BE2C (cell line): Measurements from ENCODE around the gene LARP4B.

Experiments
- DNase-seq: peaks from one replicate; pipeline ENCODE4 v3.0.0-alpha.2; 2020
- H3K27me3 ChIP-seq: fragments of 250-450 bp; sonication (Bioruptor Pico); 2 replicates; pipeline ENCODE4 v1.5.1; 2020; ENCODE audit warnings: mild to moderate bottlenecking
- H3K36me3 ChIP-seq: fragments of 250-450 bp; sonication (Bioruptor Pico); 2 replicates; pipeline ENCODE4 v1.5.1; 2020; ENCODE audit warnings: mild to moderate bottlenecking
- H3K4me1 ChIP-seq: fragments of 250-450 bp; sonication (Bioruptor Pico); 2 replicates; pipeline ENCODE4 v1.5.1; 2020
- H3K4me3 ChIP-seq: 2 replicates; pipeline ENCODE4 v1.5.1; 2011; ENCODE audit warnings: low read depth, low read length
- H3K9me3 ChIP-seq: fragments of 250-450 bp; sonication (Bioruptor Pico); 2 replicates; pipeline ENCODE4 v1.5.1; 2020
- CTCF ChIP-seq: IDR thresholded peaks from 2 replicates; pipeline ENCODE4 v1.5.1; 2012; ENCODE audit warnings: mild to moderate bottlenecking, low read depth, low read length

LARP4B gene

GRCh38 chr10:785861-786214 lies 145.7 kb downstream of the LARP4B start:
- no peaks in the 10 kb centered on the region for H3K9me3 ChIP-seq
- no peaks in the 10 kb centered on the region for H3K4me1 ChIP-seq
- no peaks in the 10 kb centered on the region for H3K36me3 ChIP-seq
- no peak for TF ChIP-seq CTCF
- H3K27me3 ChIP-seq, result no peaks in the 10 kb centered on the region
- no peak overlapping the region for H3K4me3 ChIP-seq
- no peak for DNase-seq

- TF ChIP-seq CTCF, result no peak
- Histone ChIP-seq H3K36me3 (no peaks in the 10 kb centered on the region), H3K4me3 (peak overlapping the region; percentile 52), H3K4me1 (no peaks in the 10 kb centered on the region), H3K27me3 (no peaks in the 10 kb centered on the region), H3K9me3 (no peaks in the 10 kb centered on the region)
- no peak for DNase-seq
Measured at GRCh38 chr10:785089-785860, 146.2 kb downstream of the LARP4B start.

GRCh38 chr10:784403-785088 lies 147.0 kb downstream of the LARP4B start:
- Histone ChIP-seq H3K36me3 (no peaks in the 10 kb centered on the region), H3K27me3 (no peaks in the 10 kb centered on the region), H3K4me1 (no peaks in the 10 kb centered on the region), H3K4me3 (peak overlapping the region; percentile 52), H3K9me3 (no peaks in the 10 kb centered on the region)
- TF ChIP-seq CTCF, result 0 out of 2 replicates have a peak, but pooled peaks have one; percentile 12
- peak; percentile 76 for DNase-seq

GRCh38 chr10:782751-783648 lies 148.5 kb downstream of the LARP4B start:
- no peak for TF ChIP-seq CTCF
- H3K4me1 ChIP-seq, result no peaks in the 10 kb centered on the region
- H3K9me3 ChIP-seq, result no peaks in the 10 kb centered on the region
- no peaks in the 10 kb centered on the region for H3K27me3 ChIP-seq
- no peaks in the 10 kb centered on the region for H3K36me3 ChIP-seq
- no peak overlapping the region for H3K4me3 ChIP-seq
- no peak for DNase-seq

GRCh38 chr10:780536-781524 lies 150.7 kb downstream of the LARP4B start:
- Histone ChIP-seq H3K4me3 (no peak overlapping the region), H3K4me1 (no peaks in the 10 kb centered on the region), H3K36me3 (no peaks in the 10 kb centered on the region), H3K9me3 (no peaks in the 10 kb centered on the region), H3K27me3 (no peaks in the 10 kb centered on the region)
- no peak for DNase-seq
- TF ChIP-seq CTCF, result no peak
